HG03066 (cell line): ENCODE measurements around the gene LRRC32.

Source experiments
- ATAC-seq: cut with Tn5 transposase; IDR thresholded peaks from one replicate; pipeline ENCODE4 v1.9.1; 2021; ENCODE audit warnings: low read depth; ENCODE audit not compliant: unreplicated experiment

Gene LRRC32

DNA sequence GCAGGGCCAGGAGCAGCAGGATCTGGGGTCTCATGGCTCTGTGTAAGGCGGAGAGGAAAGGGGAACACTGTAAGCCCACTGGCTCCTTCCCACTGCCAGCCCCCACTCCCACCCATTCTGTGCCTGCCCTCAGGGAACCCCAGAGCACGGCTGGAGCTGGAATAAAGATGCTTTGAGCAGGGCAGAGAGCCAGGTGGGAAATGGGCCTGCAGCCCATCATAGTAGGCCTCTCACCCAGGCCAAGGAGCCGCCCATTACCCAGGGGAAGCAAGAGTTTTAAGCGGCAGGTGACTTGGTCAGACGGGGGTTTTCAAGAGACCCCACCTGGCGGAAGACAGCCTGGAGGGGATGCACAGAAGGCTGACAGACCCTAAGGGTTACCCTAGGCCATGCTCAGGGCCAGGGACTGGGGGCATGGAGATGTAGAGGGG is 4.6 kb downstream of the LRRC32 start:
- no peak for ATAC-seq

GRCh38 chr11:76665172-76665571 is 5.4 kb downstream of the LRRC32 start:
- ATAC-seq, result no peak

GRCh38 chr11:76664578-76665061 is 5.9 kb downstream of the LRRC32 start:
- ATAC-seq, result no peak

- no peak for ATAC-seq
These were observed 6.6 kb downstream of the LRRC32 start for GRCh38 chr11:76663912-76664440.

- ATAC-seq, result no peak
These were observed 7.1 kb downstream of the LRRC32 start for GRCh38 chr11:76663486-76663810.

- no peak for ATAC-seq
These were observed 7.7 kb downstream of the LRRC32 start for GRCh38 chr11:76662656-76663485.

DNA sequence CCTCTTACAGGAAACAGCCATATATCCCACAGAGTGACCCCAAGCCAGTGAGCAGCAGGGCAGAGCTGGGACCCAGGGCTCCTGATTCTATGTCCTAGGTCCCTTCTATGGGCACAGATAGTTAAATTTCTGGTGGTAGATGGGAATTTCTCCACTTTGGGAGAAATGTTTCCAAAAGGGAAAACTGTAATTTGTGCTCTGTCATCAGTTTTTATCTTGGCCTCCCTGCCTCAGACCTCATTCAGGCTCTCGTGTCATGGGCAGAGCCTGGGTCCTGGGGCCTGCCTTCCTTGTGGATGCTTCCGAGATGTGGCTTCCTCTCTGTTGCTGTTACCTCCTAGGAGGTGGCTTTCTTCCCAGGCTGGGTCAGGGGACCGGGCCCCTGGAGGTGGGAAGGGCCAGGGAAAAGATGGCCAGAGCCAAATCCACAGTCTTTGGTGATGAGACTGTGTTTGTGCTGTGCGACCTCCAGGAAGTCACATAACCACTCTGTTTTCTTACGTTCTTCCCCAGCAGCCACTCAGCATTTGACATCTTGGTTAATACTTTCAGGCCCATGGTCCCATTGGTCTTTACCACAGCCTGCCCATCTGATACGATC is 8.6 kb downstream of the LRRC32 start:
- no peak for ATAC-seq

- ATAC-seq, result no peak
These were observed 9.2 kb downstream of the LRRC32 start for GRCh38 chr11:76661306-76661751.

GRCh38 chr11:76660533-76661305 is 9.8 kb downstream of the LRRC32 start:
- no peak for ATAC-seq

DNA sequence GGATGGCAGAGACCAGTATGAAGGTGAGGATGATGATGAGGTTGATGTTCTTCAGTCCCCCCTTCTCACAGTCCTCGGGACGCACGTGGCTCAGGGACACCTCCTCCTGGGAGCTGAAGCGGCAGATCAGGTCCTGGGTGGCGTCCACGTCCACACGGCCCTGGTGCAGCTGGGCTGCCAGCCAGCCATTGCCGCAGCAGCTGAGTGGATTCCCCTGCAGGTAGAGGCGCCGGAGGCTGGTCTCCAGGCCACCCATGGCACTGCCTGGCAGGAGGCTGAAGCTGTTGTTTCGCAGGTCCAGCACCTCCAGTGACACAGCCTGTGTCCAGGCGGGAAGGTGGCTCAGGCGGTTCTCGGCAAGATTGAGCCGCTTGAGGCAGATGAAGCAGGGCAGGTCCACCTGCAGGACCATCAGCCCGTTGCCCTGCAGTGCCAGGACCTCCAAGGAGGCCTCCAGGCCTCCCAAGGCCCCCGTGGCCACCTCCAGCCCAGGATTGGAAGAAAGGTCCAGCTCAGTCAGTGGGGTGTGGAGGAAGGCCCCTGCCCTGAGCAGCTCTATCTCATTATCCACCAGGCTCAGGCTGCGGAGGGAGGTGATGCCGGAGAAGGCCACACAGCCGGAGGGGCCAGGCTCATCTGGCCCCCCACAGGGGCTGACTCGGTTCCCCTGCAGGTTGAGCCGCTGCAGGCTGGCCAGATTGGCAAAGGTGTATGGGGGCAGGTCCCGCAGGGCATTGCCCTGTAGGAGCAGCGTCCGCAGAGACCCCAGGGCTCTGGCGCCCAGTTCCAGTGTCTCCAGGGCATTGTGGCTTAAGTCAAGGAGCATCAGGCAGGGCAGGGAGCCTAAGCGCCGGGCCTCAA is 10.6 kb downstream of the LRRC32 start:
- ATAC-seq, result no peak

- ATAC-seq, result no peak
These were observed 11.6 kb downstream of the LRRC32 start for GRCh38 chr11:76658651-76659650.

GRCh38 chr11:76658231-76658630 is 12.3 kb downstream of the LRRC32 start:
- no peak for ATAC-seq

GRCh38 chr11:76657187-76658170 is 13.1 kb downstream of the LRRC32 start:
- ATAC-seq, result no peak

GRCh38 chr11:76656571-76657081 is 13.9 kb downstream of the LRRC32 start:
- no peak for ATAC-seq

GRCh38 chr11:76656050-76656531 is 14.5 kb downstream of the LRRC32 start:
- no peak for ATAC-seq

DNA sequence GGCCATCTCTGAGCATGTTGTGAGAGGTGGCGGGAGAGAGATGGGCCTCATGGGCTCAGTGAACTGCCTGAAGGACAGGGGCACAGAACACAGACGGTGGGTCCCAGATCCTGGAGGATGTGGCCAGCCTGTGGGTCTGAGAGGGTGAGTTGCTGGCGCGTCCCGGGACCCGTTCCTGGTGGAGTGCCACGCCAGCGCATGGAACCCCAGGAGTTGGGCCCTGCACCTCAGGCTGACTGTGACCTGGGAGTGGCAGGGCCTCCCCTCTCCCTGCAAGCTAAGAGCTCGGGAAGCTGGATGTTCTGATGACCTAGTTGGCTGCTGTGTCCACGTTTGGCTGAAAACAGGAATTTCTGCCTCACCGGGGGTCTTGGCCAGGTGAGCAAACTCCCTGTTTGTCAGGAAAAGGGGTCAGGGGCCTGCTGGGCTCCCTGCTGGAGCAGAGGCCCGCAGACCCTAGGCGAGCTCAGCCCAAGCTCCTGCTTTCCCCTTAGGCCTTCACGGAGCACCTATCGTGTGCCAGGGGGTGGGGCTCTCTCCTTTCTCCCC is 15.0 kb downstream of the LRRC32 start:
- no peak for ATAC-seq

DNA sequence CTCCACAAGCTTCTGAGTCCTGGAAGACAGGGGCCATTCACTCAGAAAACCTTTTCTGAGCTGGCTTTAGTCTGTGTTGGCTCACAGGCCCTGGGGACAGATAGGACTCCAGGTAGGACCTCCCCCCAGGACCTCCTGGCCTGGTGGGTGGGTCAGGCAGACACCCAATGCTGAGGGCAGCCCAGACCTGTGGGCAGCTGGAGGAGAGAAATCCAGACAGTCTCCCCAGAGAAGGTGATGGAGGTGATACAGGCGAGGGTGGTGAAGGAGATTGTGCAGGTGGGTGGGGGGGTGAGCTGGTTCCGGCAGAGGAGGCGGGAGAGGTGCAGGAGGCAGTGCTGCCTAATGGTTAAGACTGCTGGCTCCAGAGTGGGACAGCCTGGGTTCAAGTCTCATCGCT is 15.6 kb downstream of the LRRC32 start:
- no peak for ATAC-seq
